Measurements from ENCODE around the gene FAM120C. TPM values are rescaled to one million over a fixed set of nuclear protein-coding genes. Genes with fewer than 3 reads are reported as not detected.
A peak's percentile ranks its signal among the peaks of the same experiment; 100 is the strongest.

Gene FAM120C
- total and polyA plus RNA-seq, 2 of the 4 experiments (the other 2 are of a cell fraction) = 3.4 to 3.6 TPM

- Histone ChIP-seq H3K4me1 (ENCODE audit: control insufficient read depth, insufficient read depth, low read length) (no peaks in the 10 kb centered on the region; the same call in 1 of the 2 replicates), H4K20me1 (ENCODE audit: insufficient read depth, low read length) (no peaks in the 10 kb centered on the region), H3K18ac (ENCODE audit: low read depth, low read length) (peak within 1 kb of the TSS; percentile 78), H3K4me2 (ENCODE audit: low read depth, low read length) (peak within 1 kb of the TSS; percentile 98), H4K91ac (ENCODE audit: insufficient read depth, low read depth, low read length) (peak within 1 kb of the TSS; percentile 62), H2AK5ac (ENCODE audit: low read depth, low read length) (no peak within 1 kb of the TSS), H2BK20ac (ENCODE audit: low read depth, low read length) (no peak within 1 kb of the TSS), H3K4me3 (ENCODE audit: insufficient read depth, low read depth, low read length) (peak within 1 kb of the TSS; percentile 100), H3K79me1 (ENCODE audit: low read depth in 1 of 2, low read length in 2 of 2) (peaks cover 0 to 6% of the 10 kb centered on the region in 2 experiments; a peak in 1 of 4 replicates), H3K14ac (replicated peaks; ENCODE audit: low read depth, low read length) (peak within 1 kb of the TSS; percentile 71), H4K8ac (ENCODE audit: low read depth in 2 of 2, low read length in 2 of 2) (peak within 1 kb of the TSS; percentile 67 to 94), H3K9ac (ENCODE audit: low read depth, low read length) (peak within 1 kb of the TSS; percentile 91), H2AK9ac (replicated peaks; ENCODE audit: low read depth, low read length, poor library complexity) (peak within 1 kb of the TSS; percentile 92), H3K9me1 (ENCODE audit: insufficient read depth, low read length) (0 out of 2 replicates have a peak, but pooled peaks cover 4% of the 10 kb centered on the region), H2BK120ac (ENCODE audit: low read depth, low read length) (peak within 1 kb of the TSS; percentile 74), H3K56ac (ENCODE audit: extremely low read depth, insufficient read depth, low read length) (peak within 1 kb of the TSS; percentile 86), H3K9me3 (ENCODE audit: control insufficient read depth, insufficient read depth, low read length) (no peaks in the 10 kb centered on the region), H3K27me3 (ENCODE audit: control insufficient read depth, insufficient read depth, low read length) (no peaks in the 10 kb centered on the region), H2AFZ (replicated peaks; ENCODE audit: low read length, poor library complexity) (peak within 1 kb of the TSS; percentile 96), H3K4ac (ENCODE audit: low read depth, low read length) (peak within 1 kb of the TSS; percentile 88), H2BK5ac (ENCODE audit: low read depth, low read length, poor library complexity, severe bottlenecking) (peak within 1 kb of the TSS; percentile 86), H3K36me3 (ENCODE audit: control insufficient read depth, insufficient read depth, low read length) (peaks cover 2% of the 10 kb centered on the region), H2BK15ac (ENCODE audit: low read depth, low read length) (no peak within 1 kb of the TSS), H4K5ac (ENCODE audit: low read depth, low read length) (peak within 1 kb of the TSS; percentile 92), H3K27ac (ENCODE audit: insufficient read depth, low read length) (peak within 1 kb of the TSS; percentile 91), H3K23ac (ENCODE audit: low read depth, low read length) (peak within 1 kb of the TSS; percentile 89)
- in situ Hi-C loops (cut with MboI; ENCODE audit: low sequenced_read_pairs) (loop anchor here (25.0 kb wide), 1 partner anchor 393 kb away; the partner anchor contains the start of gene TSR2), dilution Hi-C loops (cut with HindIII; ENCODE audit: low sequenced_read_pairs, unreplicated experiment) (no loop called here), intact Hi-C loops (cut with micrococcal nuclease) (loop anchor here (5.0 kb wide), 1 partner anchor 138 kb away; the partner anchor contains the start of gene FAM120C)
- BruUV-seq (replicated peaks) = no TSS peak
- TF ChIP-seq FOS (IDR thresholded peaks at IDR 0.05; ENCODE audit: low read depth, low read length) = no peak
- peak; percentile 77 for TF ChIP-seq POLR2A (IDR thresholded peaks at IDR 0.05; ENCODE audit: low read depth, low read length)
- TF ChIP-seq USF2 (IDR thresholded peaks at IDR 0.05; ENCODE audit: low read depth, low read length) = no peak
- no peak for TF ChIP-seq CTCF (conservative IDR thresholded peaks at IDR 0.05; ENCODE audit: low read depth, low read length)
- TF ChIP-seq RCOR1 (IDR thresholded peaks at IDR 0.05; ENCODE audit: insufficient replicate concordance, low read length) = no peak
- TF ChIP-seq ELK1 (IDR thresholded peaks at IDR 0.05; ENCODE audit: borderline replicate concordance, low read depth, low read length) = no peak
- peak; percentile 92 for DNase-seq
- ATAC-seq (ENCODE audit: low read depth) = peak; percentile 88
- CTCF ChIA-PET = no interaction called here
- 35% methylated on average over 34 of the region's 66 CpGs; no CpG with 5 or more reads in 1 of the 2 experiments for WGBS, 2 experiments (ENCODE audit: extremely low coverage in 2 of 2, insufficient read length in 1 of 2)
- POLR2A ChIA-PET (ENCODE audit: unreplicated experiment) = interaction anchor here (0.7 kb wide), 1 partner anchor 34 kb away, joined by 3 read pairs; no protein-coding TSS in a partner anchor
Measured at GRCh38 chrX:54044126-54044876, 138.8 kb downstream of the FAM120C start, which contains the start of gene PHF8. Gene PHF8 (minus strand): TSS chrX:54044473. CDS start chrX:54042728, 1,745 bp downstream.

Measured in IMR-90 (cell line).